ENCODE results near the gene DNMT1. TPM values are rescaled to one million over a fixed set of nuclear protein-coding genes. Genes with fewer than 3 reads are reported as not detected.
A peak's percentile ranks its signal among the peaks of the same experiment; 100 is the strongest.
"Not testable (repeated sequence)": the region's sequence is repeated elsewhere in the genome, so short reads cannot be mapped to it uniquely, and the experiment has no call there.

DNMT1 gene
- 10 to 100 TPM; 13.2 to 38.4 (median 32.0) TPM for total RNA-seq

DNA sequence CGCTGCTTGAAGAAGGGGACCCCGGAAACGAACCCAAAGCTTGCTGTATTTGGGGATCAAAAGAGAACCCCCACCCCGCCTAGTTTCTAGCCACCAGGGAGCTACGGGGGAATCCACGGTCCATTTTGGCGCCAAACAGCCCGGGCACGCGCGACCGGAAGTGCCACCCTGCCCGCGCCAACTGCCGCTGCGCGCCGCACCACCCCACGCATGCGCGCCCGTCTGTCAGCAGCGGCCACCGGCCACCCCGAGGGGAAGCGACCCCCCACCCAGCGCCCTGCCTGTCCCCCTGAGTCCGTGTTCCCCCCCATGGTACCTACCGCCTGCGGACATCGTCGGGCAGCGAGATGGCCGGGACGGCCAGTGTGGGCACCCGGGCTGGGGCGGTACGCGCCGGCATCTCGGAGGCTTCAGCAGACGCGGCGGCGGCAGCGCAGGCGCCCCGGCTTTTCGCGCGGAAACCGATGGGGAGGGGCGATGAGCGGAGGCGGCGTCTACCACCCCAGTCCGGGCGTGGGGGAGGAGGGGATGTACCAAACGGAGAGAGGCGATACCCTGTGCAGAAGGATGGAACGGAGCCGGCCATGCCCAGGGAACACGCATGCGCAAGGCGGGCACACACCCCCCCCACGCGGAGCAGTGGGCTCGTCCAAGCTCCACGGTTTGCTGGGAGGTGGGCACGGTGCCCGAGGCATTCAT lies at the start of gene DNMT1:
Gene DNMT1, minus strand, starts transcription at position 454 of the 699 bp plus-strand sequence. Its CDS starts 54 bp downstream, at position 400.
- TF ChIP-seq POLR2A (IDR thresholded peaks at IDR 0.05) (no peak), CTCF (IDR thresholded peaks at IDR 0.05) (no peak)
- intact Hi-C loops (cut with DNase I; ENCODE audit: low total_unique reads) = no loop called here
- H3K4me3 ChIP-seq (ENCODE audit: low read depth, poor library complexity, severe bottlenecking) = peak within 1 kb of the TSS; percentile 72
- 0 to 1% methylated on average over 26 to 31 of the region's 71 CpGs for WGBS, 2 donors
- DNase-seq (ENCODE audit: low spot score in 2 of 2) = peak; percentile 90 to 99

DNA sequence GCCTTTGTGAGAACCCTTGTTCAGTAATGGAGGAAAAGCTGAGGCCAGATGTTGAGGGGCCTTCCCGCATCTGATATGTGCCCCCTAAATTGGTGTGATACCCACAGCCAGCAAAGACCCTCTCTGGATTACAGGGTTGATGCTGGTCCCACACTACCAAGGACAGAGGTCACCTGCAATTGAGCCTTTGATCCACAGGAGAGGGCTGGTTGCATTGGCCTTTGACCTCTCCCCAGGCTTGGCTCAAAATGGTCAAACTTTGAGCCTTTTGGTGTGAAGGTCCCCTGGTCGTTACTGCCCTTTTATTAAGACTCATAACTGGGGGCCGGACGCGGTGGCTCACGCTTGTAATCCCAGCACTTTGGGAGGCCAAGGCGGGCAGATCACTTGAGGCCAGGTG lies 48.9 kb upstream of the DNMT1 start:
- TF ChIP-seq CTCF (IDR thresholded peaks at IDR 0.05) = no peak
- TF ChIP-seq POLR2A (IDR thresholded peaks at IDR 0.05) = no peak
- intact Hi-C loops (cut with DNase I; ENCODE audit: low total_unique reads) = loop anchor here (10.0 kb wide), 1 partner anchor 129 kb away; the partner anchor contains the start of genes EIF3G and P2RY11
- no peak for DNase-seq (ENCODE audit: low spot score in 2 of 2)
- 92 to 93% methylated on average over 7 of the region's 7 CpGs for WGBS, 2 donors
- H3K4me3 ChIP-seq (ENCODE audit: low read depth, poor library complexity, severe bottlenecking) = no peak overlapping the region

DNA sequence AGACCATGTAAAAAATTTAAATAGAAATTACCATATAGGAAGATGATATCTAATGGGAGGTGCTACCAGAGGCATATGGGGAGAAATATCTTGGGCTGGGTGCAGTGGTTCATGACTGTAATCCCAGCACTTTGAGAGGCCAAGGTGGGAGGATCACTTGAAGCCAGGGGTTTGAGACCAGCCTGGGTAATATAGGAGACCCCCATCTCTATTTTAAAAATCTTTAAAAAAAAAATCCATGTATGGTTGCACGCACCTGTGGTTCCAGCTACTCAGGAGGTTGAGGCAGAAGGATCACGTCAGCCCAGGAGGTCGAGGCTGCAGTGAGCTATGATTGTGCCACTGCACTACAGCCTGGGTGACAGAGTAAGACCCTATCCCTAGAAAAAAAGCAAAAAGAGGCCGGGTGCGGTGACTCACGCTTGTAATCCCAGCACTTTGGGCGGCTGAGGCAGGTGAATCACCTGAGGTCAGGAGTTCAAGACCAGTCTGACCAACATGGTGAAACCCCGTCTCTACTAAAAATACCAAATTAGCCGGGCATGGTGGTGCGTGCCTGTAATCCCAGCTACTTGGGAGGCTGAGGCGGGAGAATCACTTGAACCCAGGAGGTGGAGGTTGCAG lies 47.2 kb upstream of the DNMT1 start:
- DNase-seq (ENCODE audit: low spot score in 2 of 2); H3K4me3 ChIP-seq (ENCODE audit: low read depth, poor library complexity, severe bottlenecking): not testable (repeated sequence)
- intact Hi-C loops (cut with DNase I; ENCODE audit: low total_unique reads) = loop anchor here (10.0 kb wide), 1 partner anchor 127 kb away; the partner anchor contains the start of genes EIF3G and P2RY11
- WGBS, 2 donors = 92 to 97% methylated on average over 11 of the region's 11 CpGs

DNA sequence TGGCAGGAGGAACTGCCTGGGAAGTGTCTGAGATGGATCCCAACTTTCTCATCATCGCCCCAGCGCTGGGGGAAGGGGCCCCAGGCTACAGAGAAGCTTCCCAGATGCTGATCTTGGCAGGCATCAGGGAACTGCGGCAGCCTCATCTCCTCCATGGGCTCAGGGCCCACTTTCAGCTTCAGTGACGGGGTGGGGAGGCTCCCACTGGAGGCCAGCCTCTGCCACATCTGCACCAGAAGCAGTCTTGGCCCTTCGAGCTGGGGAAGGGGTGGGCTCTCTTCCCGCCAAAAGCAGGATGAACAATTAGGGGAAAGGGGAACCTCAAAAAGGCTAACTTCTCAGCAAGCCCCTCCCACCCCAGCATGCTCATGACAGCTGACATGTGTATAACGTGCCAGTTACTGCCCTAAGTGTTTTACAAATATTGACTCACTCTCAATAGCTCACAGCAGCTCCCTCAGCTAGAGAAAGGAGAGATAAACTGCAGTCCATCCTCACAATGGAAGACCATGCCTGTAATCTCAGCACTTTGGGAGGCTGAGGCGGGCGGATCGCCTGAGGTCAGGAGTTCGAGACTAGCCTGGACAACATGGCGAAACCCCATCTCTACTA lies 43.5 kb upstream of the DNMT1 start:
- intact Hi-C loops (cut with DNase I; ENCODE audit: low total_unique reads) = no loop called here
- H3K4me3 ChIP-seq (ENCODE audit: low read depth, poor library complexity, severe bottlenecking) = no peak overlapping the region
- peak; percentile 30 to 88 for DNase-seq (ENCODE audit: low spot score in 2 of 2)
- no peak for TF ChIP-seq CTCF (IDR thresholded peaks at IDR 0.05)
- 54 to 57% methylated on average over 11 to 12 of the region's 12 CpGs for WGBS, 2 donors

- intact Hi-C loops (cut with DNase I; ENCODE audit: low total_unique reads) = no loop called here
These were observed 42.9 kb upstream of the DNMT1 start for GRCh38 chr19:10237702-10238101.

GRCh38 chr19:10235409-10235808 lies 40.7 kb upstream of the DNMT1 start:
- H3K4me3 ChIP-seq (ENCODE audit: low read depth, poor library complexity, severe bottlenecking); DNase-seq (ENCODE audit: low spot score in 2 of 2); intact Hi-C loops (cut with DNase I; ENCODE audit: low total_unique reads): not testable (repeated sequence)
- 94 to 97% methylated on average over 7 of the region's 7 CpGs for WGBS, 2 donors

More at GRCh38 chr19:10237702-10238101, 42.9 kb upstream of the DNMT1 start:
- TF ChIP-seq POLR2A (IDR thresholded peaks at IDR 0.05) (no peak), CTCF (IDR thresholded peaks at IDR 0.05) (no peak)
- no peak for DNase-seq (ENCODE audit: low spot score in 2 of 2)
- H3K4me3 ChIP-seq (ENCODE audit: low read depth, poor library complexity, severe bottlenecking) = no peak overlapping the region
- WGBS, 2 donors = 69 to 84% methylated on average over 6 of the region's 6 CpGs
